Muscle of leg (tissue), 11 donors: ENCODE data around the gene KRTAP5-9. TPM values are rescaled to one million over a fixed set of nuclear protein-coding genes. Genes with fewer than 3 reads are reported as not detected.
"Not testable (repeated sequence)": the region's sequence is repeated elsewhere in the genome, so short reads cannot be mapped to it uniquely, and the experiment has no call there.

Experiments
- DNase-seq: peaks from one replicate; pipeline ENCODE4 v3.0.0; 2013
- H3K27ac ChIP-seq: one replicate; pipeline ENCODE4 v1.5.1; 2013; ENCODE audit warnings: mild to moderate bottlenecking, low read length, control low read depth
- H3K27me3 ChIP-seq: one replicate; pipeline ENCODE4 v1.6.1; 2013; ENCODE audit warnings: low read length; ENCODE audit not compliant: control insufficient read depth, insufficient read depth
- H3K36me3 ChIP-seq: one replicate; pipeline ENCODE4 v1.6.1; 2013; ENCODE audit warnings: low read length; ENCODE audit not compliant: control insufficient read depth, insufficient read depth
- H3K4me1 ChIP-seq: one replicate; pipeline ENCODE4 v1.6.1; 2013; ENCODE audit warnings: low read length; ENCODE audit not compliant: control insufficient read depth, insufficient read depth
- H3K4me3 ChIP-seq: one replicate; pipeline ENCODE4 v1.5.1; 2013; ENCODE audit warnings: low read length, control low read depth
- H3K9me3 ChIP-seq: replicated peaks from 2 replicates; pipeline ENCODE4 v1.6.1; 2013; ENCODE audit warnings: low read depth, low read length; ENCODE audit not compliant: control insufficient read depth
- WGBS: methylation state at CpG from one replicate; pipeline ENCODE4 v1.1.5; 2013; ENCODE audit warnings: missing lambda C conversion rate; ENCODE audit not compliant: insufficient coverage; 5-methylcytosine and 5-hydroxymethylcytosine counted together
- polyA plus RNA-seq, 8 donors: library from polyadenylated mRNA; unstranded; fragments of 120-200 nt; gene quantifications; one replicate each; pipeline versions ENCODE4 v1.2.1 to v1.2.3, GENCODE V29; 2013; ENCODE audit warnings: inconsistent platforms in 1 of 8, low replicate concordance in 1 of 8; ENCODE audit not compliant: insufficient read length in 8 of 8, insufficient read depth in 1 of 8
- total RNA-seq: library from RNA; stranded (reverse); fragments of 120-200 nt; gene quantifications from one replicate; pipeline ENCODE4 v1.2.4, GENCODE V29; 2013

KRTAP5-9 gene
- total and polyA plus RNA-seq, 9 donors = 0.16 to 0.34 (median 0.22) TPM; not detected in 5

GRCh38 chr11:71582309-71582895, 34.2 kb downstream of the KRTAP5-9 start, which contains the start of gene KRTAP5-11:
KRTAP5-11 (minus strand) TSS chr11:71582875; CDS start chr11:71582837, 38 bp downstream.
- no peaks in the 10 kb centered on the region for H3K36me3 ChIP-seq
- H3K4me3 ChIP-seq = no peak within 1 kb of the TSS
- WGBS = 82% methylated on average over 2 of the region's 3 CpGs
- no peak within 1 kb of the TSS for H3K27ac ChIP-seq
- H3K27me3 ChIP-seq = peaks cover 4% of the 10 kb centered on the region
- DNase-seq = peak; percentile 23
- H3K4me1 ChIP-seq = peaks cover 8% of the 10 kb centered on the region
- no peaks in the 10 kb centered on the region for H3K9me3 ChIP-seq

- not testable (repeated sequence) for DNase-seq, H3K4me1 ChIP-seq, H3K4me3 ChIP-seq, H3K27me3 ChIP-seq, H3K27ac ChIP-seq, H3K9me3 ChIP-seq, H3K36me3 ChIP-seq
- WGBS = 73% methylated on average over 2 of the region's 2 CpGs
Observed at GRCh38 chr11:71582969-71583368, 34.7 kb downstream of the KRTAP5-9 start.

- H3K4me1 ChIP-seq, H3K27me3 ChIP-seq, DNase-seq, H3K4me3 ChIP-seq, H3K27ac ChIP-seq, H3K36me3 ChIP-seq, H3K9me3 ChIP-seq: not testable (repeated sequence)
- WGBS = no CpG with 5 or more reads among the region's 5 CpGs
Observed at GRCh38 chr11:71585673-71586072, 37.5 kb downstream of the KRTAP5-9 start.

GRCh38 chr11:71588314-71588713, 40.1 kb downstream of the KRTAP5-9 start:
- WGBS = 90% methylated on average over 2 of the region's 4 CpGs
- H3K27me3 ChIP-seq, H3K27ac ChIP-seq, DNase-seq, H3K4me3 ChIP-seq, H3K4me1 ChIP-seq, H3K9me3 ChIP-seq, H3K36me3 ChIP-seq: not testable (repeated sequence)

- not testable (repeated sequence) for H3K4me1 ChIP-seq, H3K36me3 ChIP-seq, H3K27ac ChIP-seq, H3K27me3 ChIP-seq, H3K4me3 ChIP-seq, DNase-seq, H3K9me3 ChIP-seq
- WGBS = 81% methylated on average over 2 of the region's 11 CpGs
Observed at GRCh38 chr11:71588822-71589545, 40.8 kb downstream of the KRTAP5-9 start.

- H3K36me3 ChIP-seq, H3K4me1 ChIP-seq, DNase-seq, H3K27ac ChIP-seq, H3K4me3 ChIP-seq, H3K9me3 ChIP-seq, H3K27me3 ChIP-seq: not testable (repeated sequence)
- 85% methylated on average over 5 of the region's 8 CpGs for WGBS
Observed at GRCh38 chr11:71589546-71589920, 41.3 kb downstream of the KRTAP5-9 start.

Other genes starting within 250 kb of the KRTAP5-9 start
- gene DHCR7, start 100.0 kb upstream of the KRTAP5-9 start, total RNA-seq = 5.7 TPM
- gene DHCR7, start 100.0 kb upstream of the KRTAP5-9 start, polyA plus RNA-seq = 10 to 100 TPM in 7 of 8 donors, 1 to 10 TPM in 1; 9.6 to 18.8 (median 14.9) TPM
- gene NADSYN1, start 95.2 kb upstream of the KRTAP5-9 start, total RNA-seq = 19.6 TPM
- gene NADSYN1, start 95.2 kb upstream of the KRTAP5-9 start, polyA plus RNA-seq = 10 to 100 TPM; 16.4 to 39.3 (median 23.9) TPM
- gene KRTAP5-7, start 21.2 kb upstream of the KRTAP5-9 start, total RNA-seq = not detected
- under 1 TPM in 2 of 8 donors, not detected in 6; 0.09 to 0.24 TPM for gene KRTAP5-7, start 21.2 kb upstream of the KRTAP5-9 start, polyA plus RNA-seq
- gene KRTAP5-8, start 10.4 kb upstream of the KRTAP5-9 start, total RNA-seq = not detected
- under 1 TPM in 1 of 8 donors, not detected in 7; 0.12 TPM for gene KRTAP5-8, start 10.4 kb upstream of the KRTAP5-9 start, polyA plus RNA-seq
- gene KRTAP5-10, start 17.1 kb downstream of the KRTAP5-9 start, total RNA-seq = not detected
- gene KRTAP5-10, start 17.1 kb downstream of the KRTAP5-9 start, polyA plus RNA-seq = not detected
- gene KRTAP5-11, start 34.5 kb downstream of the KRTAP5-9 start, total RNA-seq = not detected
- gene KRTAP5-11, start 34.5 kb downstream of the KRTAP5-9 start, polyA plus RNA-seq = under 1 TPM in 1 of 8 donors, not detected in 7; 0.33 TPM